Upper lobe of right lung (tissue), 1 donor: Measurements from ENCODE around the gene TCOF1. TPM values are rescaled to one million over a fixed set of nuclear protein-coding genes. Genes with fewer than 3 reads are reported as not detected.

Experiments used
- ATAC-seq: fragments of 200-7000 bp; cut with Tn5 transposase; one replicate; pipeline ENCODE4 v1.9.1; 2020; ENCODE audit warnings: mild to moderate bottlenecking, moderate library complexity
- DNase-seq: peaks from one replicate; pipeline ENCODE4 v3.0.0-alpha.2; 2020
- H3K27ac ChIP-seq: fragments of 200-600 bp; one replicate; pipeline ENCODE4 v1.8.0; 2022
- H3K27me3 ChIP-seq: fragments of 200-600 bp; one replicate; pipeline ENCODE4 v1.8.0; 2022; ENCODE audit warnings: mild to moderate bottlenecking
- H3K36me3 ChIP-seq: fragments of 200-600 bp; one replicate; pipeline ENCODE4 v1.8.0; 2022
- H3K4me1 ChIP-seq: fragments of 200-600 bp; one replicate; pipeline ENCODE4 v1.8.0; 2022
- H3K4me3 ChIP-seq: fragments of 200-600 bp; one replicate; pipeline ENCODE4 v1.8.0; 2022; ENCODE audit warnings: mild to moderate bottlenecking
- H3K9me3 ChIP-seq: fragments of 200-600 bp; one replicate; pipeline ENCODE4 v1.8.0; 2022
- CTCF ChIP-seq: fragments of 200-600 bp; IDR thresholded peaks from one replicate; pipeline ENCODE4 v1.8.0; 2022; ENCODE audit warnings: antibody characterized with exemption
- intact Hi-C: fragments of 100-400 bp; cut with DNase I; formaldehyde crosslinking; loops from one replicate; pipeline ENCODE4 v1.11.0; 2022
- total RNA-seq: library from RNA; stranded (reverse); fragmentation: NEBNext Ultra II Directional; extraction: Animal tissue kit (Norgen Biotek cat#: 25700); gene quantifications from one replicate; pipeline ENCODE4 v1.2.1, GENCODE V29; 2021
- donor health status: DM: no; HTN: yes; CAD: no; lungs with severe emphysema.

TCOF1 gene
- total RNA-seq, 1 donor from 2014 or later: 31.1 TPM

DNA sequence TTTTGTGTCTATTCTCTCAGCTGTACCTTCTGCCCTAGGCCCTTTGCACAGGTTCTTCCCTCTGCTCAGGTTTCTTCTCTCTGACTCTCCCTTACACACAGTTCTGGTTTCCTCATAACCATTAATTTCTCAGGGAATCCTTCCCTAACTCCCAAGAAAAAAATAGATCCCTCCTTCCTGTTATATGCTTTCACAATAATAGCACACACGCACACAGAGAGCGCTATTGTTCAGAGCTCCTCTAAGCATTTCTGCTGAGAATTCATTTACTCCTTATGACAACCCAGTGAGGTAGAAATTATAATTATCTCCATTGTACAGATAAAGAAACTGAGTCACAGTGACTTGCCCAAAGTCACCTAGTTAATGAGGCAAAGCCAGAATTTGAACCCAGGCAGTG lies 1.7 kb upstream of the TCOF1 start:
- Histone ChIP-seq H3K36me3 (peaks cover under 1% of the 10 kb centered on the region), H3K4me1 (peaks cover 13% of the 10 kb centered on the region), H3K9me3 (no peaks in the 10 kb centered on the region), H3K4me3 (no peak overlapping the region), H3K27me3 (no peaks in the 10 kb centered on the region), H3K27ac (no peak overlapping the region)
- TF ChIP-seq CTCF: no peak
- intact Hi-C loops: loop anchor here (10.0 kb wide), 1 partner anchor 81 kb away; no protein-coding TSS in a partner anchor
- ATAC-seq (no peak), DNase-seq (no peak)

GRCh38 chr5:150356575-150357294 lies 762 bp upstream of the TCOF1 start:
- no peak for TF ChIP-seq CTCF
- DNase-seq: no peak
- intact Hi-C loops: loop anchor here (10.0 kb wide), 1 partner anchor 82 kb away; no protein-coding TSS in a partner anchor
- H3K4me1 ChIP-seq: peaks cover 13% of the 10 kb centered on the region
- H3K9me3 ChIP-seq: no peaks in the 10 kb centered on the region
- no peaks in the 10 kb centered on the region for H3K27me3 ChIP-seq
- H3K36me3 ChIP-seq: peaks cover 10% of the 10 kb centered on the region
- no peak for ATAC-seq
- H3K4me3 ChIP-seq: peak overlapping the region; percentile 95
- H3K27ac ChIP-seq: peak overlapping the region; percentile 53

GRCh38 chr5:150358261-150359095 lies 981 bp downstream of the TCOF1 start:
- Histone ChIP-seq H3K9me3 (no peaks in the 10 kb centered on the region), H3K36me3 (peaks cover 27% of the 10 kb centered on the region), H3K4me3 (peak overlapping the region; percentile 95), H3K4me1 (peaks cover 13% of the 10 kb centered on the region), H3K27ac (peak overlapping the region; percentile 27), H3K27me3 (no peaks in the 10 kb centered on the region)
- ATAC-seq (no peak), DNase-seq (no peak)
- no peak for TF ChIP-seq CTCF
- intact Hi-C loops: loop anchor here (10.0 kb wide), 1 partner anchor 84 kb away; no protein-coding TSS in a partner anchor

DNA sequence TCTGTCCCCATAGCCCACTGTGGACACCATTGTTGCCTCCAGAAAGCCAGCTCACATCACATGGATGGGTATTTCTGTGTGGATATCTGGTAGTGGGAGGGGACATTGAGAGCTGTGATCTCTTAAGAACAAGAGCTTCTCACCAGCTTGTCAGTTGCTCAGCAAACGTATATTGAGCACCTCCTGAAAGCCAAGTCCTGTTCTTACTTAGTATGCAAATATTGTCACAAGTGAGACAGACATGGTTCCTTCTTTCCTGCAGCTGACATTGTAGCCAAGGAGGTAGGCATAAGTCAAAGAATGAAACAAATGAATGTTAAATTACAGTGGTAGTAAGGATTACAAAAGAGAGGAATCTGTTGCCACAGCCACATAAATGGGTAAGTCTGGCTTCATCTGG lies 3.8 kb downstream of the TCOF1 start:
- intact Hi-C loops: no loop called here
- TF ChIP-seq CTCF: no peak
- H3K4me1 ChIP-seq: peaks cover 13% of the 10 kb centered on the region
- no peak overlapping the region for H3K27ac ChIP-seq
- DNase-seq: no peak
- no peaks in the 10 kb centered on the region for H3K27me3 ChIP-seq
- peaks cover 55% of the 10 kb centered on the region for H3K36me3 ChIP-seq
- ATAC-seq: no peak
- H3K4me3 ChIP-seq: no peak overlapping the region
- H3K9me3 ChIP-seq: no peaks in the 10 kb centered on the region

GRCh38 chr5:150363185-150363584 lies 5.7 kb downstream of the TCOF1 start:
- Histone ChIP-seq H3K27me3 (no peaks in the 10 kb centered on the region), H3K9me3 (no peaks in the 10 kb centered on the region), H3K4me3 (no peak overlapping the region), H3K4me1 (peaks cover 11% of the 10 kb centered on the region), H3K27ac (no peak overlapping the region), H3K36me3 (peaks cover 69% of the 10 kb centered on the region)
- intact Hi-C loops: no loop called here
- ATAC-seq (no peak), DNase-seq (no peak)
- TF ChIP-seq CTCF: no peak
